Heart left ventricle (tissue), 16 donors: ENCODE data around the gene TNIK. TPM values are rescaled to one million over a fixed set of nuclear protein-coding genes. Genes with fewer than 3 reads are reported as not detected.

ENCODE experiments used
- ATAC-seq, 4 donors: fragments of 200-7000 bp; cut with Tn5 transposase; one replicate each; pipeline ENCODE4 v1.9.1; 2020 to 2022; ENCODE audit warnings: moderate library complexity in 4 of 4, mild to moderate bottlenecking in 3 of 4, moderate number of reproducible peaks in 1 of 4
- DNase-seq, 5 donors: peaks; one replicate each; pipeline ENCODE4 v3.0.0-alpha.2; 2020
- H3K27ac ChIP-seq, 12 donors: fragments of 200-600 bp; sonication (generic) in 4 of 12; one replicate each; pipeline versions ENCODE4 v1.5.0 to v1.8.0; 2016 to 2022; ENCODE audit warnings: mild to moderate bottlenecking in 2 of 12
- H3K27me3 ChIP-seq, 9 donors: fragments of 200-600 bp; sonication (generic) in 2 of 9; one replicate each; pipeline versions ENCODE4 v1.5.1 to v1.8.0; 2016 to 2022; ENCODE audit warnings: mild to moderate bottlenecking in 3 of 9
- H3K36me3 ChIP-seq, 9 donors: fragments of 200-600 bp; sonication (generic) in 2 of 9; one replicate each; pipeline versions ENCODE4 v1.5.0 to v1.8.0; 2018 to 2022; ENCODE audit warnings: mild to moderate bottlenecking in 2 of 9
- H3K4me1 ChIP-seq, 12 donors: fragments of 200-600 bp; sonication (generic) in 4 of 12; one replicate each; pipeline versions ENCODE4 v1.5.0 to v1.8.0; 2016 to 2022; ENCODE audit warnings: mild to moderate bottlenecking in 3 of 12
- H3K4me3 ChIP-seq, 12 donors: fragments of 200-600 bp; sonication (generic) in 4 of 12; one replicate each; pipeline versions ENCODE4 v1.5.0 to v1.8.0; 2017 to 2022; ENCODE audit warnings: mild to moderate bottlenecking in 9 of 12, moderate library complexity in 4 of 12
- H3K9me3 ChIP-seq, 12 donors: fragments of 200-600 bp; sonication (generic) in 4 of 12; one replicate each; pipeline versions ENCODE4 v1.5.0 to v1.8.0; 2016 to 2022; ENCODE audit warnings: mild to moderate bottlenecking in 1 of 12
- CTCF ChIP-seq, 12 donors: fragments of 200-600 bp; sonication (generic) in 4 of 12; IDR thresholded peaks; one replicate each; pipeline versions ENCODE4 v1.5.0 to v1.8.0; 2018 to 2022; ENCODE audit warnings: antibody characterized with exemption in 12 of 12, mild to moderate bottlenecking in 5 of 12
- POLR2A ChIP-seq, 2 donors: fragments of 450-650 bp; IDR thresholded peaks; one replicate each; pipeline ENCODE4 v1.6.1; 2017; ENCODE audit warnings: antibody characterized with exemption in 2 of 2, mild to moderate bottlenecking in 2 of 2, moderate library complexity in 2 of 2
- WGBS, 4 donors: extraction: QIAGEN DNeasy Blood & Tissue Kit in 2 of 4; methylation state at CpG; one replicate each; pipeline versions ENCODE4 v1.1.5 to v1.1.7; 2013 to 2018; 5-methylcytosine and 5-hydroxymethylcytosine counted together
- intact Hi-C, 10 donors: fragments of 100-400 bp; cut with DNase I; formaldehyde crosslinking; loops; one replicate each; pipeline versions ENCODE4 v1.11.1 to v1.14.2; 2022
- polyA plus RNA-seq, 2 donors: library from polyadenylated mRNA; stranded (reverse); fragments of 200-250 nt; gene quantifications; one replicate each; pipeline ENCODE4 v1.2.3, GENCODE V29; 2013
- total RNA-seq, 9 donors: library from RNA; depleted of rRNA in 2 of 9; stranded (reverse); fragments of >200 nt in 2 of 9; fragmentation: NEBNext Ultra II Directional in 3 of 9; extraction: Animal tissue kit (Norgen Biotek cat#: 25700) in 3 of 9; gene quantifications; one replicate each; pipeline versions ENCODE4 v1.1.0 to v1.2.4, GENCODE V29; 2016 to 2023
- donor health status: ischemic (EF 13 %, LVEDD 7.1; RV severe dilation, severe dysfunction).
- donor health status: healthy with polysubstance abuse.
- donor health status: DM: no; HTN: yes; CAD: no.
- donor health status: DM: no; HTN: no; CAD: no.
- donor health status: ischemic (EF 25% LVEDD 6.9; RV normal size, moderate dysfunction).
- donor health status: ischemic (EF 25% LVEDD 5.7; RV mildly dilated, moderate dysfunction).
- donor health status: healthy.
- donor health status: DM: yes; HTN: yes; CAD: no.
- donor health status: ischemic (EF 35%, LVEDD 5.7; RV mildly dilated, moderate dysfunction).
- donor health status: nonischemic (EF 11% LVEDD 7.7; RV severe dilation, severe dysfunction).
- donor health status: DM: yes; HTN: yes; CAD: no.
- donor health status: PGD.
- donor health status: ischemic (EF 29% LVEDD 5.4; RV normal size, mild dysfunction).
- donor health status: nonischemic (EF 23%, LVEDD 6.1; RV moderate dilation, normal function).

TNIK gene
- total and polyA plus RNA-seq, 11 donors: 12.3 to 51.6 (median 32.4) TPM

- ATAC-seq (no peak), DNase-seq (no peak)
- H3K27ac ChIP-seq: no peak overlapping the region
- H3K36me3 ChIP-seq: no peaks in the 10 kb centered on the region
- 77 to 82% (median 80%) methylated on average over 2 of the region's 2 CpGs for WGBS, 4 donors
- TF ChIP-seq POLR2A (IDR thresholded peaks at IDR 0.05) (no peak), CTCF (IDR thresholded peaks at IDR 0.05) (no peak)
- peaks cover 0 to 19% (median 4%) of the 10 kb centered on the region in 12 donors for H3K4me1 ChIP-seq
- intact Hi-C loops: loop anchor here in 2 of 10 donors (5.0 to 10.0 kb wide), 2 partner anchors 54 to 112 kb away; no protein-coding TSS in a partner anchor
- no peaks in the 10 kb centered on the region for H3K9me3 ChIP-seq
- H3K27me3 ChIP-seq: no peaks in the 10 kb centered on the region
- H3K4me3 ChIP-seq: no peak overlapping the region
These were observed 259.5 kb downstream of the TNIK start for GRCh38 chr3:171200750-171201088.

DNA sequence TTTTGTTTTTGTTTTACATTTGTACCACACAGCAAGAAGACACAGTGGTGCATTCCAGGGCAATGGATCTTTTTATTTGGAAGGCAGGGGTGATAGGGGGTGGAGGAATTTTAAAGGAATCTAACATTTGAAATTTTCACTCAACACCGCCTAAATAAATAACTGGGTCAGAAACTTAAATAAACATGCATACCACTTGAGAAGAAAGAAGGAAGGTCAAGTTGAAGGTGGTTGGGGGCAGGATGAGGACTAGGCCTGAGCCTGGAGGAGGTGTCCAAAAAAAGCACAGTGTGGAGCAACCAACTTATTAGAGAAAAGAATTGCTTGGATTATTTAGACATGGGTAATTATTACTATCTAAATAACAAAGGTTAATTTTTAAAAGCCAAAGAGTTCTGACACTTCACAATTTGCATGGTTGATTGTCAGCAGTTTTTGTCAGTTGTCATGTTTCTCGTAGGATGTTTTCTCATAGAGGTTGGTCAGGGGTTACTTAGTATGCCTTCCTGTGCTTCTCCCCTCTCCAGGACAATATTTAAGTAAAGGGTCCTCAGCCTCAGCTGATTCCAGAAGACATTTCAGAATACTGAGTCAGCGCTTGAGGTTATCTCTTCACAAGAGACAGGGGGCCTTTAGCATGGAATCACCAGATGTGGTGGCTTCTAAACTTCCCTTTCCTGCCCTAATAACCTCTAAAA is 260.0 kb downstream of the TNIK start:
- no peaks in the 10 kb centered on the region for H3K36me3 ChIP-seq
- DNase-seq: no peak
- intact Hi-C loops: loop anchor here in 2 of 10 donors (5.0 to 10.0 kb wide), 2 partner anchors 55 to 112 kb away; no protein-coding TSS in a partner anchor
- no peak for ATAC-seq
- no peaks in the 10 kb centered on the region for H3K9me3 ChIP-seq
- H3K27ac ChIP-seq: no peak overlapping the region
- 64 to 80% (median 77%) methylated on average over 3 of the region's 3 CpGs for WGBS, 4 donors
- no peaks in the 10 kb centered on the region for H3K27me3 ChIP-seq
- no peak overlapping the region for H3K4me3 ChIP-seq
- TF ChIP-seq CTCF (IDR thresholded peaks at IDR 0.05) (no peak), POLR2A (IDR thresholded peaks at IDR 0.05) (no peak)
- peaks cover 0 to 19% (median 4%) of the 10 kb centered on the region in 12 donors for H3K4me1 ChIP-seq

DNA sequence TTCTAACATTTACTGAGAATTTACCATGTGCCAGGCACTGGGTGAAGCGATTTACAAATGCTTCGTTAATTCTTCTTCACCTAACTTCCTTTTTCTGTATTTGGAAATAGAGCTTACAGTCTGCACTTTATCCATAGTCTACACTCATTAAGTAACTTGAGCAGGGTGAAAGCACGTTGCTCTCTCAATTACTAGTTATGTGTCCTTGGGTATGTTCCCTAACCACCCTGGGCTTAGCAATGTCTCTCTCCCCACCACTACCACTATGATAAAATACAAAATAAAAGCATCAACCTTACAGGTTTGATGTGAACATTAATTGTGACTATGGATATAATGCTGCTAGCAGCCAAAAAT is 260.8 kb downstream of the TNIK start:
- 69 to 78% (median 75%) methylated on average over 3 of the region's 3 CpGs for WGBS, 4 donors
- DNase-seq: no peak
- Histone ChIP-seq H3K4me1 (peaks cover 0 to 19% (median 4%) of the 10 kb centered on the region in 12 donors), H3K36me3 (no peaks in the 10 kb centered on the region), H3K27me3 (no peaks in the 10 kb centered on the region), H3K4me3 (no peak overlapping the region), H3K27ac (peak overlapping the region in 2 of 12 donors; percentile 20 to 26), H3K9me3 (no peaks in the 10 kb centered on the region)
- intact Hi-C loops: loop anchor here in 3 of 10 donors (10.0 kb wide), 3 partner anchors 85 to 115 kb away; no protein-coding TSS in a partner anchor
- no peak for ATAC-seq
- no peak for TF ChIP-seq POLR2A (IDR thresholded peaks at IDR 0.05)
- no peak for TF ChIP-seq CTCF (IDR thresholded peaks at IDR 0.05)

GRCh38 chr3:171198781-171199472 is 261.3 kb downstream of the TNIK start:
- no peaks in the 10 kb centered on the region for H3K36me3 ChIP-seq
- H3K4me3 ChIP-seq: no peak overlapping the region
- H3K27me3 ChIP-seq: no peaks in the 10 kb centered on the region
- H3K9me3 ChIP-seq: no peaks in the 10 kb centered on the region
- intact Hi-C loops: loop anchor here in 3 of 10 donors (10.0 kb wide), 3 partner anchors 86 to 116 kb away; no protein-coding TSS in a partner anchor
- ATAC-seq: no peak
- peaks cover 0 to 19% (median 4%) of the 10 kb centered on the region in 12 donors for H3K4me1 ChIP-seq
- DNase-seq: no peak
- WGBS, 4 donors: 56 to 67% (median 62%) methylated on average over 3 of the region's 3 CpGs
- H3K27ac ChIP-seq: peak overlapping the region in 2 of 12 donors; percentile 20 to 26
- TF ChIP-seq CTCF (IDR thresholded peaks at IDR 0.05) (no peak), POLR2A (IDR thresholded peaks at IDR 0.05) (no peak)
